Esophagus muscularis mucosa (tissue), 3 donors: Measurements from ENCODE around the gene DUSP6.

Experiments used
- POLR2AphosphoS5 ChIP-seq, 2 donors: sonication (generic); formaldehyde crosslinking; IDR thresholded peaks; one replicate each; pipeline ENCODE4 v1.6.1; 2017; ENCODE audit warnings: antibody characterized with exemption in 2 of 2
- TF ChIP-seq, protein P1 (sequence below), 3 experiments: fragments of 200-600 bp in 2 of 3; fragments of 450-650 bp in 1 of 3; sonication (generic) in 2 of 3; IDR thresholded peaks; one replicate each; pipeline ENCODE4 v1.5.1; 2017 to 2019; ENCODE audit warnings: antibody characterized with exemption in 3 of 3, mild to moderate bottlenecking in 2 of 3, moderate library complexity in 1 of 3

DNA sequence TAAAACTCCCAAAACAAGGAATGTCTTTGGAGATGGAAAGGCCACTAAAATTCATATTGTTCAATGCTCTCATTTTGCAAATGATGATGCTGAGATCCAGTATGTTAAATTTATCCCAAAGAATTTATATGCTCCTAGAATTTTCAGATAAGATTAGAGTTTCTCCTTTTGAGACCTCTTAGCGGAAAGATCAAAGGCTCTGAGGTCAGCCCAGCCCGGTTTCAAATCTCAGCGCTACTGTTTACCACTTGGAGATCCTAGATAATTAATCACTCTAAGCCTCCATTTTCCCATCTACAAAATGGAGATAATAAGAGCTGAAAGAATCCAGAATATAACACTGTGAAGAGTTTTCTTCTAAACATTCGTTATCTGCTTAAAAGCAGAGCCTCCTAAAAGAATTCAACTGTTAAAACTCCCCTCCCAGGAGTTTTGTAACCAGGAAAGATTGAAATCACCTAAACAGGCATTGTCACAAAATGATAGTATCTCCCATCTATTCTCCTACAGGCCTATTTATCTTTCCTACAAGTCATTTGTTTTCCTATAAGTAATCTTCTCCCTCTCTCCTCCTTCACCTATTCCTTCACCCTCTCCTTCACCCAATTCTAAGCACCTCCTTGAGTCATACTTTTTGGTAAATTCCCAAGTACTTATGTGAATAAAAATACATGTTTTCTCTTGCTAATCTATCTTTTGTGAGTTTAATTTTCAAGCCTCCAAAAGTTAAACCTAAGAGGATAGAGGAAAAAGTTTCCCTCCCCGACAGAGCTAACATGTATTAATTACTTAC is 16.7 kb downstream of the DUSP6 start:
- no peak for TF ChIP-seq POLR2AphosphoS5 (IDR thresholded peaks at IDR 0.05)
- TF ChIP-seq, protein P1, sequence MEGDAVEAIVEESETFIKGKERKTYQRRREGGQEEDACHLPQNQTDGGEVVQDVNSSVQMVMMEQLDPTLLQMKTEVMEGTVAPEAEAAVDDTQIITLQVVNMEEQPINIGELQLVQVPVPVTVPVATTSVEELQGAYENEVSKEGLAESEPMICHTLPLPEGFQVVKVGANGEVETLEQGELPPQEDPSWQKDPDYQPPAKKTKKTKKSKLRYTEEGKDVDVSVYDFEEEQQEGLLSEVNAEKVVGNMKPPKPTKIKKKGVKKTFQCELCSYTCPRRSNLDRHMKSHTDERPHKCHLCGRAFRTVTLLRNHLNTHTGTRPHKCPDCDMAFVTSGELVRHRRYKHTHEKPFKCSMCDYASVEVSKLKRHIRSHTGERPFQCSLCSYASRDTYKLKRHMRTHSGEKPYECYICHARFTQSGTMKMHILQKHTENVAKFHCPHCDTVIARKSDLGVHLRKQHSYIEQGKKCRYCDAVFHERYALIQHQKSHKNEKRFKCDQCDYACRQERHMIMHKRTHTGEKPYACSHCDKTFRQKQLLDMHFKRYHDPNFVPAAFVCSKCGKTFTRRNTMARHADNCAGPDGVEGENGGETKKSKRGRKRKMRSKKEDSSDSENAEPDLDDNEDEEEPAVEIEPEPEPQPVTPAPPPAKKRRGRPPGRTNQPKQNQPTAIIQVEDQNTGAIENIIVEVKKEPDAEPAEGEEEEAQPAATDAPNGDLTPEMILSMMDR (IDR thresholded peaks at IDR 0.05): no peak
